CD4-positive, alpha-beta T cell (primary cell): Measurements from ENCODE around the gene TOMT. TPM values are rescaled to one million over a fixed set of nuclear protein-coding genes. Genes with fewer than 3 reads are reported as not detected.

Experiments
- ATAC-seq: fragments of 200-7000 bp; cut with Tn5 transposase; one replicate; pipeline ENCODE4 v1.10.0; 2022; ENCODE audit warnings: mild to moderate bottlenecking; ENCODE audit not compliant: poor library complexity
- CTCF ChIA-PET: fragments of 350-600 bp; sonication (Branson Sonifier 250); formaldehyde crosslinking; loops from one replicate; lab custom pipeline; 2021; ENCODE audit warnings: antibody characterized with exemption, inconsistent platforms; lab: Charles Lee
- POLR2A ChIA-PET: fragments of 350-600 bp; sonication (Branson Sonifier 250); formaldehyde crosslinking; loops from one replicate; lab custom pipeline; 2021; ENCODE audit warnings: antibody characterized with exemption, inconsistent platforms; lab: Charles Lee
- DNase-seq, 14 experiments: peaks; one replicate each; pipeline ENCODE4 v3.0.0-alpha.2; 2013 to 2020; ENCODE audit warnings: mixed read lengths in 2 of 14
- H3K27ac ChIP-seq, 2 donors: one replicate each; pipeline versions ENCODE4 v1.5.1 to v1.7.0; 2013; ENCODE audit warnings: low read length in 2 of 2, low read depth in 1 of 2, mild to moderate bottlenecking in 1 of 2
- H3K27me3 ChIP-seq, 2 experiments: 1 replicate in 1 of 2; 2 replicates in 1 of 2; pipeline versions ENCODE4 v1.6.1 to v1.7.0; 2013; ENCODE audit warnings: low read length in 2 of 2, control low read depth in 1 of 2, mild to moderate bottlenecking in 1 of 2, moderate library complexity in 1 of 2; ENCODE audit not compliant: insufficient read depth in 2 of 2, control insufficient read depth in 1 of 2
- H3K36me3 ChIP-seq: one replicate; pipeline ENCODE4 v1.6.1; 2013; ENCODE audit warnings: low read length, control low read depth; ENCODE audit not compliant: insufficient read depth
- H3K4me1 ChIP-seq: one replicate; pipeline ENCODE4 v1.6.1; 2013; ENCODE audit warnings: low read length, control low read depth; ENCODE audit not compliant: insufficient read depth
- H3K4me3 ChIP-seq: one replicate; pipeline ENCODE4 v1.5.1; 2013; ENCODE audit warnings: mild to moderate bottlenecking, low read length, moderate library complexity
- H3K9me3 ChIP-seq, 2 experiments: 1 replicate in 1 of 2; 2 replicates in 1 of 2; pipeline versions ENCODE4 v1.6.1 to v1.7.0; 2013; ENCODE audit warnings: low read length in 2 of 2, mild to moderate bottlenecking in 2 of 2, control low read depth in 1 of 2, moderate library complexity in 1 of 2; ENCODE audit not compliant: control insufficient read depth in 1 of 2, insufficient read depth in 1 of 2
- H3K27ac Mint-ChIP-seq: one replicate; pipeline ENCODE4 v1.8.0; 2020; ENCODE audit warnings: mixed read lengths
- H3K27me3 Mint-ChIP-seq: one replicate; pipeline ENCODE4 v1.8.0; 2021; ENCODE audit warnings: mixed read lengths
- H3K36me3 Mint-ChIP-seq: one replicate; pipeline ENCODE4 v1.8.0; 2021; ENCODE audit warnings: low read depth, mixed read lengths
- H3K4me1 Mint-ChIP-seq: one replicate; pipeline ENCODE4 v1.8.0; 2021; ENCODE audit warnings: low read depth, mixed read lengths
- H3K4me3 Mint-ChIP-seq: one replicate; pipeline ENCODE4 v1.8.0; 2020; ENCODE audit warnings: mild to moderate bottlenecking, mixed read lengths
- H3K9me3 Mint-ChIP-seq: one replicate; pipeline ENCODE4 v1.8.0; 2020; ENCODE audit warnings: mixed read lengths
- CTCF ChIP-seq: fragments of 200-600 bp; IDR thresholded peaks from one replicate; pipeline ENCODE4 v1.8.0; 2022; ENCODE audit warnings: antibody characterized with exemption, mild to moderate bottlenecking
- intact Hi-C, 2 experiments: fragments of 100-400 bp; cut with DNase I in 1 of 2; cut with micrococcal nuclease in 1 of 2; formaldehyde crosslinking; loops; one replicate each; pipeline versions ENCODE4 v1.15.1 to v1.9.0; 2023 to 2025; cut with DNase I, micrococcal nuclease
- microRNA-seq: library from miRNA; unstranded; fragments of <30 nt; microRNA quantifications from one replicate; pipeline ENCODE4 v1.2.0, GENCODE V29; 2021; ENCODE audit warnings: borderline microRNAs expressed, borderline replicate concordance
- total RNA-seq, 174 experiments: library from RNA in 2 of 174; stranded (reverse) in 2 of 174; gene quantifications; one replicate each; pipeline ENCODE4 v1.2.3 and lab custom pipeline; 2021 to 2026

TOMT gene
- total RNA-seq, 2 experiments from 2014 or later = not detected

- Mint-ChIP-seq H3K4me3 (no peak overlapping the region), H3K4me1 (no peaks in the 10 kb centered on the region), H3K36me3 (no peaks in the 10 kb centered on the region), H3K27ac (no peak overlapping the region), H3K9me3 (no peaks in the 10 kb centered on the region), H3K27me3 (peaks cover 9% of the 10 kb centered on the region)
- intact Hi-C loops = no loop called here
- Histone ChIP-seq H3K36me3 (no peaks in the 10 kb centered on the region), H3K27ac (no peak overlapping the region), H3K27me3 (peaks cover 0 to 5% of the 10 kb centered on the region in 2 experiments), H3K9me3 (no peaks in the 10 kb centered on the region), H3K4me1 (no peaks in the 10 kb centered on the region), H3K4me3 (no peak overlapping the region)
- CTCF ChIA-PET = interaction anchor here (0.9 kb wide), 1 partner anchor 11 kb away, joined by 5 read pairs; no protein-coding TSS in a partner anchor
- DNase-seq (no peak), ATAC-seq (no peak)
- POLR2A ChIA-PET = no interaction called here
- TF ChIP-seq CTCF = no peak
Measured at GRCh38 chr11:72154816-72155215, 49.1 kb downstream of the TOMT start.

- Mint-ChIP-seq H3K4me3 (no peak overlapping the region), H3K4me1 (no peaks in the 10 kb centered on the region), H3K36me3 (no peaks in the 10 kb centered on the region), H3K27ac (no peak overlapping the region), H3K27me3 (peaks cover 15% of the 10 kb centered on the region), H3K9me3 (no peaks in the 10 kb centered on the region)
- H3K27ac ChIP-seq = no peak overlapping the region
- no peaks in the 10 kb centered on the region for H3K4me1 ChIP-seq
- no peaks in the 10 kb centered on the region for H3K9me3 ChIP-seq
- TF ChIP-seq CTCF = no peak
- peaks cover 0 to 7% of the 10 kb centered on the region in 2 experiments for H3K27me3 ChIP-seq
- no peak for DNase-seq
- POLR2A ChIA-PET = no interaction called here
- intact Hi-C loops = no loop called here
- H3K4me3 ChIP-seq = no peak overlapping the region
- H3K36me3 ChIP-seq = no peaks in the 10 kb centered on the region
- ATAC-seq = no peak
- CTCF ChIA-PET = no interaction called here
Measured at GRCh38 chr11:72155751-72156150, 50.0 kb downstream of the TOMT start.

- POLR2A ChIA-PET = no interaction called here
- H3K27me3 Mint-ChIP-seq = peaks cover 21% of the 10 kb centered on the region
- H3K9me3 Mint-ChIP-seq = no peaks in the 10 kb centered on the region
- no peak overlapping the region for H3K4me3 Mint-ChIP-seq
- Histone ChIP-seq H3K27me3 (peaks cover 0 to 10% of the 10 kb centered on the region in 2 experiments), H3K4me1 (no peaks in the 10 kb centered on the region), H3K27ac (no peak overlapping the region), H3K4me3 (no peak overlapping the region), H3K36me3 (no peaks in the 10 kb centered on the region), H3K9me3 (no peaks in the 10 kb centered on the region)
- no peak for TF ChIP-seq CTCF
- H3K27ac Mint-ChIP-seq = no peak overlapping the region
- intact Hi-C loops = no loop called here
- H3K4me1 Mint-ChIP-seq = no peaks in the 10 kb centered on the region
- DNase-seq (no peak), ATAC-seq (no peak)
- CTCF ChIA-PET = no interaction called here
- H3K36me3 Mint-ChIP-seq = no peaks in the 10 kb centered on the region
Measured at GRCh38 chr11:72157131-72157530, 51.4 kb downstream of the TOMT start.

Small RNA genes lying within 50 kb of the gene (microRNA-seq; reads per million reads assigned to microRNA genes)
- not detected for gene MIR3165

Other genes with a start within 250 kb of the TOMT start
- not detected for gene DEFB131B, start 227.5 kb upstream of the TOMT start, total RNA-seq
- 10 to 100 TPM; 14.9 to 15.7 TPM for gene XNDC1N, start 177.3 kb upstream of the TOMT start, total RNA-seq
- gene RNF121, start 176.9 kb upstream of the TOMT start, total RNA-seq = 10 to 100 TPM; 10.1 to 10.4 TPM
- gene IL18BP, start 107.0 kb upstream of the TOMT start, total RNA-seq = 10 to 100 TPM; 14.7 to 16.8 TPM
- gene NUMA1, start 25.4 kb upstream of the TOMT start, total RNA-seq = 100 to 1,000 TPM; 191 to 197 TPM
- gene LRRC51, start 25.1 kb upstream of the TOMT start, total RNA-seq = 1 to 10 TPM in 1 of 2 experiments, under 1 TPM in 1; 0.87 to 1.1 TPM
- gene LAMTOR1, start 2.6 kb upstream of the TOMT start, total RNA-seq = 10 to 100 TPM; 29.5 to 30.4 TPM
- 10 to 100 TPM; 48.8 to 52.5 TPM for gene ANAPC15, start 6.8 kb downstream of the TOMT start, total RNA-seq
- gene FOLR3, start 29.8 kb downstream of the TOMT start, total RNA-seq = under 1 TPM in 1 of 2 experiments, not detected in 1; 0.47 TPM
- not detected for gene FOLR1, start 86.2 kb downstream of the TOMT start, total RNA-seq
- gene FOLR2, start 110.9 kb downstream of the TOMT start, total RNA-seq = not detected
- 100 to 1,000 TPM; 124 to 128 TPM for gene INPPL1, start 118.8 kb downstream of the TOMT start, total RNA-seq
- gene PHOX2A, start 138.3 kb downstream of the TOMT start, total RNA-seq = not detected